ENCODE measurements around the gene HAND2.

Gene HAND2

DNA sequence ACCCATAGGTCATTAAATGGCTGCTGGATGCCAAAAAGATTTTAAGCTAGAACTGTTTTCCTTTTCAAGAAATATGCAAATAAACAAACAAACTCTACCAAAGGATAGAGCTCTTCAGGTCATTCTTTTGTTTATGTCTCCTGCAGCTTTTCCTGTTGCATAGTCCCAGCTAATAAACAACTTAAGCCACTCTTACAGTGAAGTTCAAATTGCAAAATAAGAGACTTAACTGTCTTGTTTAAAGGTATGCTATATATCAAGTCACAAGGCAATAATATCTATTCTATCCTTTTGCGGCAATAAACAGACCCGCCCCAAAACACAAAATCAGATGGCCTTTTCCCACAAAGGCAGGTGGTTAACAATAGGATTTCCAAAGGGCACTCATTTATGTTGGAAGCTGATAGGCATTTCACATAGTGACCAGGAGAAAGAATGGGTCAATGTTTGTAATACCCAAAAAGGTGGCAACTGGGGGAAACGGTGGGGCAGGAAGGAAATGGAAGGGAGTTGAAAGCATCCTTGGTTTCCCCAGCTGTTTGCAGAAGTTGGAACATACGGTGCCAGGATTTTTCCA, 15.3 kb downstream of the HAND2 start:
- H3K4me3 ChIP-seq (ENCODE audit: low read depth, low read length), result no peak overlapping the region
- TF ChIP-seq POLR2A (IDR thresholded peaks at IDR 0.05; ENCODE audit: extremely low read depth, insufficient read length), result no peak
- TF ChIP-seq, protein P1, sequence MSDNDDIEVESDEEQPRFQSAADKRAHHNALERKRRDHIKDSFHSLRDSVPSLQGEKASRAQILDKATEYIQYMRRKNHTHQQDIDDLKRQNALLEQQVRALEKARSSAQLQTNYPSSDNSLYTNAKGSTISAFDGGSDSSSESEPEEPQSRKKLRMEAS (IDR thresholded peaks at IDR 0.05; ENCODE audit: low read depth, low read length), result no peak
- TF ChIP-seq, protein P2, sequence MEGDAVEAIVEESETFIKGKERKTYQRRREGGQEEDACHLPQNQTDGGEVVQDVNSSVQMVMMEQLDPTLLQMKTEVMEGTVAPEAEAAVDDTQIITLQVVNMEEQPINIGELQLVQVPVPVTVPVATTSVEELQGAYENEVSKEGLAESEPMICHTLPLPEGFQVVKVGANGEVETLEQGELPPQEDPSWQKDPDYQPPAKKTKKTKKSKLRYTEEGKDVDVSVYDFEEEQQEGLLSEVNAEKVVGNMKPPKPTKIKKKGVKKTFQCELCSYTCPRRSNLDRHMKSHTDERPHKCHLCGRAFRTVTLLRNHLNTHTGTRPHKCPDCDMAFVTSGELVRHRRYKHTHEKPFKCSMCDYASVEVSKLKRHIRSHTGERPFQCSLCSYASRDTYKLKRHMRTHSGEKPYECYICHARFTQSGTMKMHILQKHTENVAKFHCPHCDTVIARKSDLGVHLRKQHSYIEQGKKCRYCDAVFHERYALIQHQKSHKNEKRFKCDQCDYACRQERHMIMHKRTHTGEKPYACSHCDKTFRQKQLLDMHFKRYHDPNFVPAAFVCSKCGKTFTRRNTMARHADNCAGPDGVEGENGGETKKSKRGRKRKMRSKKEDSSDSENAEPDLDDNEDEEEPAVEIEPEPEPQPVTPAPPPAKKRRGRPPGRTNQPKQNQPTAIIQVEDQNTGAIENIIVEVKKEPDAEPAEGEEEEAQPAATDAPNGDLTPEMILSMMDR (IDR thresholded peaks at IDR 0.05; ENCODE audit: low read depth, low read length), result no peak
- TF ChIP-seq MYC (IDR thresholded peaks at IDR 0.05; ENCODE audit: low read depth, low read length), result no peak
- DNase-seq (ENCODE audit: low read depth), result no peak

DNA sequence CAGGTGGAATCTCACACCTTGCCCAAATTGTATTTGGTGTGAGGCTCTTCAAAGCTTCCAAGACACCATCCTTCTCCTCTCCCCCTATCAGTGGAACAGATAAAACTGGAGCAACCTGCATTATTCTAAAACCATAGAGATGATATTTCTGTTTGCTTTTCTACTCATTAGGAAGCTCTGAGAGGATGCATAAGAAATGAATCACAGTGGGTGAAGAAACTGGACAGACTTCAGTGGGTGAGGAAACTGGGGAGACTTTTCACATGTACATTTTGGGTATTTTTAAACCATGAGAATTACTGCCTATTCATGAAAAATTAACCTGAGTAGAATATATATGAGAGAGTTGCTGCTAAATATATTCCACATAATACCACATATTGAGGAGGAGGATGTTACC, 16.4 kb downstream of the HAND2 start:
- DNase-seq (ENCODE audit: low read depth), result no peak
- TF ChIP-seq MYC (IDR thresholded peaks at IDR 0.05; ENCODE audit: low read depth, low read length) (no peak), POLR2A (IDR thresholded peaks at IDR 0.05; ENCODE audit: extremely low read depth, insufficient read length) (no peak)
- TF ChIP-seq, protein P1 (IDR thresholded peaks at IDR 0.05; ENCODE audit: low read depth, low read length), result no peak
- TF ChIP-seq, protein P2 (IDR thresholded peaks at IDR 0.05; ENCODE audit: low read depth, low read length), result no peak
- H3K4me3 ChIP-seq (ENCODE audit: low read depth, low read length), result no peak overlapping the region

DNA sequence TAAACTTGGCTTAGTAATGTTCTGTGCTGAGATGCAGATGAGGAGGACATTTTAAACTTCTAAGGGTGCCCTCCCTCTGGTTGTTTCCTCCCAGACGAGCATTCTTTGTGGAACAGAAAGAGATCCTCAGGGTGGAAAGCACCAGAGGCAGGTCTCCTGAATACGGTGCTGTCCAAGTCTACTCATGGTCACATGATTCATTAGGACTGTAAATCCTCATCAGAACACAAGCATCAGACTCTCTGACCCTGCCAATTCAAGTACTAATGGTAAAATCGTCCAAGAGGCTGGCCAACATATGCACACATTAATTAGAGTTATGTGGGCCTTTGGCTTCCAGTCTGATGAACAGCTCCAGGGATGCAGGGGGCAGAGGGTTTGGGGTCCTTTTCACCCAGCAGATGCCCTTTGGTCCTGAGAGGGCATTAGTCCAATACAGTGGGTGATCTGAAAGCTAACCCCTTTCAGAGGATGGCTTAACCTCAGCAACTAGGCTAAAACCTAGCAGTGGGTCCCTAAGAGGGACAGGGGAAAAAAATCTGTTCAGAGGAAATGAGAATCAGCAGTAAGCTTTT, 18.2 kb downstream of the HAND2 start:
- no peak for DNase-seq (ENCODE audit: low read depth)
- no peak overlapping the region for H3K4me3 ChIP-seq (ENCODE audit: low read depth, low read length)
- TF ChIP-seq, protein P2 (IDR thresholded peaks at IDR 0.05; ENCODE audit: low read depth, low read length), result no peak
- TF ChIP-seq, protein P1 (IDR thresholded peaks at IDR 0.05; ENCODE audit: low read depth, low read length), result no peak
- no peak for TF ChIP-seq MYC (IDR thresholded peaks at IDR 0.05; ENCODE audit: low read depth, low read length)
- TF ChIP-seq POLR2A (IDR thresholded peaks at IDR 0.05; ENCODE audit: extremely low read depth, insufficient read length), result no peak

DNA sequence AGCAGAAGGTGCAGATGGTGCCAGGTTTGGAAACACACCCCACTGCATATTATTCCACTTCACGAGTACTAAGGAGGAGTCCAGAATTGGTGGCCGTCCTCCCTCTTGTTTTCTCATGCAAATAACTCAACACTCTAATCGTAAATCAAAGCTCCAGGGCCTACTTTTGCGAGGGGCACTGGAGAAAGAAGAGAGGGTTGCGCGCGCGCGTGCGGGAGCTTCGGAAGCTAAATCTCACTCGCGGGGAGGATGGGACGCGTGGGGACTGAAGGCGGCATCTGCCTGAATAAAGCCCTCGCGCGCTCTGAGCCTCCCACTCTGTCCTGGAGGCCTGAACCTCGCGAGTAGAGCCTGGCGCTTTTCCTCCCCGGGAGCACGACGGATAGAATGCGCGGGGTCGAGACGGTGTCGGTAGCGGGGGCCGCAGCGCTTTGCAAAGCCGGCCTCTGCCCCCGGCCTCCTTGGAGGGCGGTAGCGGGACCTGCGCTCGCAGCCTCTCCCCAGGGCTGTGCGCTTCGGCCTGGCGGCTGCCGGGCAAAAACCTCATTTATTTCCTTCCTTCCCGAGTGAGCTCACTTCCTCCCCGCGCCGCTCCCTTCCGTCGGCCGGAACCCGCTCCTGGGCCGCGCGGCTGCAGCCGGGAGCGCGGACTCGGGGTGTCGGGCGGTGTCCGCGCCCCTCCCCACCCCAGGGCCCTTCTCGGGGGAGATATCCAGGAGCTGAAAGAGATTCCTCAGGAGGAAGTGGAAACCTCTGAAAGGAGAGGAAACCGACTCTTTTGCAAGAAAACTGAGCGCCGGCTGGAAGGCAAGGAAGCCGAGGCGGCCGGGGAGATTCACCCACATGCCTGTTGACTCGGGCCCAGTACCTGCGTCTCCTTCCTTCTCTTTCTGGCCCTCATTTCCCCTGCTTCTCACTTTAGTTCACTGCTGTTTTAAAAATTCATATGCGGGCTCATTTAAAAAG, 20.7 kb downstream of the HAND2 start:
- TF ChIP-seq POLR2A (IDR thresholded peaks at IDR 0.05; ENCODE audit: extremely low read depth, insufficient read length) (no peak), MYC (IDR thresholded peaks at IDR 0.05; ENCODE audit: low read depth, low read length) (no peak)
- TF ChIP-seq, protein P2 (IDR thresholded peaks at IDR 0.05; ENCODE audit: low read depth, low read length), result no peak
- TF ChIP-seq, protein P1 (IDR thresholded peaks at IDR 0.05; ENCODE audit: low read depth, low read length), result no peak
- no peak overlapping the region for H3K4me3 ChIP-seq (ENCODE audit: low read depth, low read length)
- DNase-seq (ENCODE audit: low read depth), result no peak

DNA sequence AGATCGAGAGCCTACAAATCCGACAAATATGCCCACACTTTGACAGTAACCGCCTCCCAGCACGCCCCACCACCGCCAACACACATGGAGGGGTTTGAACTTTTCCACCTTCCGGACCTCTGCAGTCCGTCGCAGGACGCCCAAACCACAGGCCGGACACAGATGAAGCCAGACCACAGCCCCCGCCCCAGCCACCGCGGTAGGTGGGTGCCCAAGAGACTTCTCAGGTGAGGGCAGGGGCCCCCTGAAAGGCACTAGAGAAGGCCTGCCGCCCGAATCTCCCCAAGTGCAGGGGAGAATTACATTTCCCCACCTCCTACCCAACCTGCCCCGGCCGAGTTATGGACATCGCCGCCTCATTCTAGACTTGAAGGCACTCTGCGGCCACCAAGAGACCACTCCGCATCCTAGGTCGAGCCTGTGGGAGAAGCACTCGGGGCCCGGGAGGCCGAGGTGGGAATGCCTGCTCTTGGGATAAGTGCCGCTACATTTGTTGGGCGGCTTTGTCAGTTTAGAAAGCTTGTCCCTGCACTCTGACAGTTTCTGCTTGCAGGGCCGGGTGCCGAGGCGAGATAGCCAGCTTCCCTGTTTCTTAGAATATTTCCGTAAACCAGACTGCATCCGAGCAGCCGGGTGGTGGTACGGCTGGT, 21.5 kb downstream of the HAND2 start:
- no peak overlapping the region for H3K4me3 ChIP-seq (ENCODE audit: low read depth, low read length)
- no peak for DNase-seq (ENCODE audit: low read depth)
- TF ChIP-seq MYC (IDR thresholded peaks at IDR 0.05; ENCODE audit: low read depth, low read length) (no peak), POLR2A (IDR thresholded peaks at IDR 0.05; ENCODE audit: extremely low read depth, insufficient read length) (no peak)
- TF ChIP-seq, protein P2 (IDR thresholded peaks at IDR 0.05; ENCODE audit: low read depth, low read length), result no peak
- TF ChIP-seq, protein P1 (IDR thresholded peaks at IDR 0.05; ENCODE audit: low read depth, low read length), result no peak

Data from NB4 (cell line).